GM19395 (cell line): ENCODE data around the gene CCDC61.

ENCODE experiments used
- ATAC-seq: cut with Tn5 transposase; IDR thresholded peaks from one replicate; pipeline ENCODE4 v1.9.1; 2021; ENCODE audit warnings: mild to moderate bottlenecking, moderate library complexity; ENCODE audit not compliant: unreplicated experiment

Gene CCDC61

GRCh38 chr19:46015687-46016425, 20.6 kb downstream of the CCDC61 start:
- ATAC-seq: no peak

DNA sequence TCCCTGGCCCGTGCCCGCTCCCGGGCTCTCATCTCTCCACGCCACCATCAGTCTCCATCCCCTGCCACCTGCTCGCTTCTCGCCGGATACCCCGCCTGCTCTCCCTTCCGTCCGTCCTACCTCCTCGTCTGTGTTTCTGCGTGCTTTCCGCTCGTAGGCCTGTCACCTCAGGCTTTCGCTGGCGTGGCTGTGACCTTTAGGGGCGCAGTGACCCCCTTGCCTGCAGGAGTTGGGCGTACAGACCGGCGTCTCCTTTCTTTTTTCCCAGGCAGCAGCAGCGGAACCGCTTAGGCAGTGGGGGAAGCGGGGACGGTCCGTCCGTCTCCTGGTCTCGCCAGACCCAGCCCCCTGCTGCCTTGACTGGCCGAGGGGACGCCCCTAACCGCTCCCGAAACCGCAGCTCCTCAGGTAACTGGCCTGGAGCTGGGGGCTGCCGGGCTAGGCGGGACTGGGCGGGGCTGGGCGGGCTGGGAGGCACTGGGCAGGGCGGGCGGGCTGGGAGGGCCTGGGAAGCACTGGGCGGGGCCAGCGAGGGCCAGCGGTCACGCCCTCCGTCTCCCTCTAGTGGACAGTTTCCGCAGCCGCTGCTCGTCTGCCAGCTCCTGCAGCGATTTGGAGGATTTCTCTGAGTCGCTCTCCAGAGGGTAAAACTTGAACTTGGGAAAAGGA, 21.3 kb downstream of the CCDC61 start:
- no peak for ATAC-seq

DNA sequence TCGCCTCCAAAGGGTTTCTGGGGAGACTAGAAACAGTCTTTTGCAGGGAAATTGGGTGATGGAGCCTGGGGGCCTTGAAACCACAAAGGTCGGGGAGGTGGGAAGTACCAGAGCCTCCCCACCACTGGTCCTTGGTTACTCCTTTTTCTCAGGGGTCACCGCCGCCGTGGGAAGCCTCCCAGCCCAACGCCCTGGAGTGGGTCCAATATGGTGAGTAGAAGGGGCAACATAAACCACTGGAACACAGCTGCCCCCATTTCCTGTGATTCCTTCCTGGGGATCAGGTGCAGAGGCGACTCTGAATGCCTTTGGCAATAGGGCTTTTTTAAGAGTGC, 21.8 kb downstream of the CCDC61 start:
- ATAC-seq: no peak

- ATAC-seq: no peak
Measured at GRCh38 chr19:46017874-46018675, 22.8 kb downstream of the CCDC61 start.

GRCh38 chr19:46018729-46019251, 23.5 kb downstream of the CCDC61 start:
- no peak for ATAC-seq

DNA sequence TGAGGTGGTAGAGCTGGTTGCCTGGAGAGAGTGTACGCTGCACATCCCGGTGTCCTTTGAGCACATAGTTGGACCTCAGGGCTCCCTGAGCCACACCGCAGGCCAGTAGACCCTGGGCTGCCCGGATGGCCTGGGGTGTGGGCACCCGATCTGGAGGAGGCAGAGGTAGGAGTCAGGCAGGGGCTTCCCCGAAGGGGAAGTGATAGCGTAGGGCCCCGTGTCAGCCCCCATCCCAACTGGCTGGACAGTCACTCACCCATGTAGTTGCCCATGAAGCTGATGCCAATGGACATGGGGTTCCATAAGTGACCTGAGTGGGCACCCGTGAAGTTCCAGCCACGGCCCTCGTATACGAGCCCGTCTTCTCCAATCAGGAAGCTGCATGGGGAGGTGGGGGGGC, 24.0 kb downstream of the CCDC61 start:
- no peak for ATAC-seq

DNA sequence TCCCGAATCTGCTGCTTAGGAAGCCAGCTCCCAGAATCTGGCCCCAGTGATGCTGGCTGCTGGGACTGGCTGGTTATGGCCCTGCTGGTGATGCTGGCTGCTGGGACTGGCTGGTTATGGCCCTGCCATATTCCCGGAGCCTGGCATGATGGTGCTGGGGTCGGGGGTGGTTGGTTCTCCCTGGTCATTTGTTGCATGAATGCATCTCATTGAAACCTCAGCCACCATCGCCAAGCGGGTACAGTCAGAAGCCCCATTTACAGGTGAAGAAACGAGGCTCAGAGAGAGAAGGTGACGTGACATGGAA, 25.5 kb downstream of the CCDC61 start:
- ATAC-seq: no peak

GRCh38 chr19:46021531-46022041, 26.3 kb downstream of the CCDC61 start:
- ATAC-seq: no peak

DNA sequence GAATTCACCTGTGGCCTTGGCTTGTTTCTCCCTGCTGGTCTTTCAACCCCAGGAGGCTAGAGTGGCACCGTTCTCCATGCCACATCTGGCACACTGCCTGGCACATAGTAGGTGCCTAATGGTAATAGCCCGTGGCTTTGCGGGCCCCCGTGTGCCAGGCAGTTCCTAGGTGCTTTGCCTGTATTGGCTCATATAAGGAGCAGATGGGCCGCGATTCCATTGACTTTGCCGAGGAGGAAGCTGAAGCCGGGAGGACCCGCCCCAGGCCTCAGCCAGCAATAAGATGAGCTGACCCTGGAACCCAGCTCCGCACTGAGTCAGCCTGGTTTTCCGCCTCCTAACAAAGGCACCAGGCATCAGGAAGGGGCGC, 26.8 kb downstream of the CCDC61 start:
- ATAC-seq: no peak

DNA sequence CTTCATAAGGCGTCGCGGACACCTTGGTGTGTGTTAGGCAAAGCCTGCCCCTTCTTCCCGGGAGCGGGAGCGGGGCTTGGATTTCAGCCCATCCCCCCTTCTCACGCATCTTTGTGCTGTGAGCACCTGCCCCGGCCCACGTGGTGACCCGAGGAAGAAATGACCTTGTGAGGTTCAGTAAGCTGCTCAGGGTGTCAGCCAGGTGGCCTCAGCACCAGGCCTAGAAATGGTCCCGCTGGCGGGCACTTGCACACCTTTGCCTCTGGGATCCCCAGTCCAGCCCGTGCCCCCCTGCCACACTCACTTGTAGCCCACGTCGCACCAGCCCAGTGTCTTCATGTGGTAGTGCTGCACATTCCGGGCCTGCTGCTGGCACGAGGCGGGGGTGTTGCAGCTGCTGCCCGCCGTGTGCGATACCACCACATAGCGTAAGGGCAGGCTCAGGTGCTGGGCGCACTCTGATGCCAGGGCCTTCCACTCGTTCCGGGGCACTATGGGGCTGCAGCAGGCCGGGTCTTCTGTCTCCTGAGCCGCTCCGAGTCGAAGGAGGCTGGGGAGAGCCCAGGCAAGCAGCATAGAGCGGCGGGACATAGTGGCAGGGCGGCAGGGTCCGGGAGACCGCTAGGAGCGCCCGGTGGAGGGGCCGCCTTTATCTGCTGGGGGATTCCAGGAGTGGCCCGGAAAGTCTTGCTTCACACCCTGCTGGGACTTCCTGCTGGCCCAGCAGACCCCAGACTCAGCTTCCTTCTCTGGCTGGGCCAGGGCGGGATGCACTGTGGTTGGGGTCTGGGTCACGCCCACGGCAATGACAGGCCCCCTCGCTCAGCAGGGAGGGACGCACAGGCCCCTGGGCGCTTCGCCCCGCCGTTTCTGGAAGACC, 27.4 kb downstream of the CCDC61 start, which contains the start of gene PGLYRP1:
PGLYRP1 (minus strand) TSS at position 623 of the 880 bp plus-strand sequence; CDS start at position 591, 32 bp downstream.
- ATAC-seq: no peak

DNA sequence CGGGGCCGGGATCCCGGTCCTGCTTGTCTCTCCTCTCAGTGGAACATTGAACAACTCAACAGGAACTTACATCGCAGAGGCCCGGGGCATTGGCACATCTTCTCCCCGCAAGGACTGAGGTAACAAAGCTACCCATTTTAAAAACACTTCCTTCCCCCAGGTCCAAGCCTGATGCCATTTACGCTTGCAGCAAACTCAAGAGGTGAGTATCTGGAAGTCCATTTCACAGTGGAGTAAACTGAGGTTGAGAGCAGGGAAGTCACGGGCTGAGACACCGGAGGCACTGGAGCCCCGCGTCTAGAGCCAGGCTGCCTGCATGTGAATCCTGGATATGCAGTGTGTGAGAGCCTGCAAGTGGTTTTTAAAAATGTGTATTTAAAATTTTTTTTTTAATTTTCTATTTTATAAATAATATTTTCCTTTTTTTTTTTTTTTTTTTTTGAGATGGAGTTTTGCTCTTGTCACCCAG, 28.1 kb downstream of the CCDC61 start:
- ATAC-seq: no peak

- ATAC-seq: no peak
Measured at GRCh38 chr19:46025835-46026234, 30.6 kb downstream of the CCDC61 start.

DNA sequence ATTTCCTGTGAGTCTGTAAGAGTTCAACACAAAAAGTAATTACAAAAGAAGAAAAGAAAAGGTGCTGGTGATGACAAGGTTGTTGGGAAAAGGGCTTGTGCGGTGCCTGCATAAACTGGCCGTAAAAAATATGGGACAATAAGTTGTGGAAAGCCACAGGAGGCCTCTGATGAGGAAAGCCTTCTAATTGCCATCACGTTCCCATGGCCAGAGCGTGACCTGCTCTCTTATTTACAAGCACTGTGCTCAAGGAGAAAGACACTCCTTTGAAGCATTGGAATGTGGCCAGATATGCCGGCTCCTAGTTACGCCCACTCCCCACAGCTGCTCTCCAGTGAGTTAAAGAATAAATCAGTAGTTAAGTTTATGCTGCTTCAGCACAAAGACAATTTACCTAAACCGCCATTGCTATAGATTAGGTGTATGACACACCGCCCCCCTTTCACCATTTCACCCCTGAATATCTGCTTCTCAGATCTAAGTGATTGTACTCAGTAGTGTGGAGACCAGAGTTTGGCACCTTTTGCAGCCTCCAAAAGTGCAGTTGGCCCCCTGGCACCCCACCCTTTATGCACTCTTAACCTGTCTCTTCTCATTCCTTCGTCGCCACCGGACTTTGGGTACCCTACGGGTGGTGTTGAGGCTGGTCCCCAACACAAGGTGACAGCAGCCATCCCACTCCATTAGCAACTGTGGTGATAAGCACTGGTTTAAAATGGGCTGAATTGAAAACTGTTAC, 35.7 kb downstream of the CCDC61 start:
- no peak for ATAC-seq

- ATAC-seq: no peak
Measured at GRCh38 chr19:46031781-46032596, 36.7 kb downstream of the CCDC61 start.

DNA sequence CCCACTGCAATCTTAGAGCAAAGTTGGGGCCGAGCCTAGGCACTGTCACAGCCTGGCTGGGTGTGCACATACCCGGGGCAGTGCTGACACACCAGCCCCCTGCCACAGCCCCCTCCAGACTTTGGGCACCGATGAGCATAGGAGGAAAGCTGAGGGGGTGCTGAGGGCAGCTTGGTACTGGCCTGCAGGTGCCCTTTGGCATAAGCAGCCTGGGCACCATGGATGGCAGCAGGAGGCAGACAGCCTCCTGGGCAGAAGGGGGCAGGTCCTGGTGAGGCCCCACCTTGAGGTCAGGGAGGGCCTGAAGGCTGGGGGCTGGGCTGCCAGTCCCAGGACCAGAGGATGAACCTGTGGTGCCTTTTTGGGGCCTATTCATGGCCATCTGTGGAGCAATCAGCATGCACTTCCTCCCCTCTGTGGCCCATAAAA, 37.3 kb downstream of the CCDC61 start:
- ATAC-seq: no peak

GRCh38 chr19:46033401-46033800, 38.1 kb downstream of the CCDC61 start:
- no peak for ATAC-seq

DNA sequence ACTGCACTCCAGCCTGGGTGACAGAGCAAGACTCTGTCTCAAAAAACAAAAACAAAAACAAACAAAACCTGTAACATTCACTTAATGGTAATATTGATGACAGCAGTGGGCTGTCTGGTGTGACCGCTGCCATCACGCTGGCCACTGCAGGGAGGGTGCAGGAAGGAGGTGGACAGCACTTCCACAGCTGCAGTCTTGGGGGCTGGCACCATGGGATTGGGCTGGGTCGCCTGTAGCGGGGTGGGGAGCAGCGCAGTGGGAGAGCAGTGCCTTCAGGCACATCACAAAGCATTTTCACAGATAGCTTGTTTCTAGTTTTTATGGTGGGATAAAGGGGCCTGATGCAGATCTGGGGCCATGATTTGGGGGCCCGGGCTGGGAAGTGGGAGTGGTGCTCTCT, 40.3 kb downstream of the CCDC61 start:
- ATAC-seq: no peak

GRCh38 chr19:46035986-46036743, 40.9 kb downstream of the CCDC61 start:
- no peak for ATAC-seq
